ENCODE measurements around the gene CERT1. TPM values are rescaled to one million over a fixed set of nuclear protein-coding genes. Genes with fewer than 3 reads are reported as not detected.

The CERT1 gene
- total and polyA plus RNA-seq, 9 of the 15 experiments (the other 6 are each of a cell fraction or from before 2014, with no cell fraction given) = 3.4 to 24.7 (median 9.8) TPM

DNA sequence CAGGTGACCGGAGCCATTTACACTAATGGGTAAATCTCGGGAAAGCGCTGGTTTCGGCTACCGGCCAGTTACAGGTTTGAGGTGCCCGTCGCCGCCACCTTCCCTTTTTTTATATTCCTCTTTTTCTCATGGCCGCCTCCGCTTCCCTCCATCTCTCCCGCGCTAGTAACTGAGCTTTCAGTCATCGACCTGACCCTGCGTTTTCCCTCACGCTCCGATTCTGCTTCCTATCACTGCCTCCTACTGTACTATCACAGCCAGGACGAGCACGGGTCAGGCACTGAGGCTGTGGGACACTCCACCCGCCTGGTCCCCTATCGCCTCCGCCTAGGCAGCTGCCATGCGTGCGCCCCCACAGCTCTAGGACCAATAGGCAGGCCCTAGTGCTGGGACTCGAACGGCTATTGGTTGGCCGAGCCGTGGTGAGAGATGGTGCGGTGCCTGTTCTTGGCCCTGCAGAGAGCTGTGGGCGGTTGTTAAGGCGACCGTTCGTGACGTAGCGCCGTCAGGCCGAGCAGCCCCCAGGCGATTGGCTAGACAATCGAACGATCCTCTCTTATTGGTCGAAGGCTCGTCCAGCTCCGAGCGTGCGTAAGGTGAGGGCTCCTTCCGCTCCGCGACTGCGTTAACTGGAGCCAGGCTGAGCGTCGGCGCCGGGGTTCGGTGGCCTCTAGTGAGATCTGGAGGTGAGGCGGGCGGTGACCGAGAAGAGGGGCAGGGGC, 174.7 kb downstream of the CERT1 start, which contains the start of gene HMGCR:
Gene HMGCR (plus strand): TSS at position 606 of the 722 bp plus-strand sequence. CDS start 5,386 bp downstream, outside the sequence.
- FAIRE-seq = peak; percentile 100
- under 1% methylated on average over 49 of the region's 56 CpGs for WGBS (ENCODE audit: insufficient coverage, low coverage, missing lambda C conversion rate)
- no TSS peak for BruUV-seq (replicated peaks)
- TF ChIP-seq RBM17 (IDR thresholded peaks at IDR 0.05; ENCODE audit: borderline replicate concordance, low read depth, low read length) = no peak
- TF ChIP-seq PYGO2 (tag; IDR thresholded peaks at IDR 0.05) = no peak
- peak; percentile 71; the same call in 1 of the 2 replicates for TF ChIP-seq MTA3 (IDR thresholded peaks at IDR 0.05; ENCODE audit: borderline replicate concordance)
- peak; percentile 80 for TF ChIP-seq POLR2AphosphoS5 (IDR thresholded peaks at IDR 0.05; ENCODE audit: control insufficient read depth, insufficient read depth, low read depth, low read length)
- peak; percentile 66; the same call in 1 of the 2 replicates for TF ChIP-seq ETV5 (CRISPR knock-in tag; IDR thresholded peaks at IDR 0.05; ENCODE audit: low read depth)
- TF ChIP-seq, protein P1, sequence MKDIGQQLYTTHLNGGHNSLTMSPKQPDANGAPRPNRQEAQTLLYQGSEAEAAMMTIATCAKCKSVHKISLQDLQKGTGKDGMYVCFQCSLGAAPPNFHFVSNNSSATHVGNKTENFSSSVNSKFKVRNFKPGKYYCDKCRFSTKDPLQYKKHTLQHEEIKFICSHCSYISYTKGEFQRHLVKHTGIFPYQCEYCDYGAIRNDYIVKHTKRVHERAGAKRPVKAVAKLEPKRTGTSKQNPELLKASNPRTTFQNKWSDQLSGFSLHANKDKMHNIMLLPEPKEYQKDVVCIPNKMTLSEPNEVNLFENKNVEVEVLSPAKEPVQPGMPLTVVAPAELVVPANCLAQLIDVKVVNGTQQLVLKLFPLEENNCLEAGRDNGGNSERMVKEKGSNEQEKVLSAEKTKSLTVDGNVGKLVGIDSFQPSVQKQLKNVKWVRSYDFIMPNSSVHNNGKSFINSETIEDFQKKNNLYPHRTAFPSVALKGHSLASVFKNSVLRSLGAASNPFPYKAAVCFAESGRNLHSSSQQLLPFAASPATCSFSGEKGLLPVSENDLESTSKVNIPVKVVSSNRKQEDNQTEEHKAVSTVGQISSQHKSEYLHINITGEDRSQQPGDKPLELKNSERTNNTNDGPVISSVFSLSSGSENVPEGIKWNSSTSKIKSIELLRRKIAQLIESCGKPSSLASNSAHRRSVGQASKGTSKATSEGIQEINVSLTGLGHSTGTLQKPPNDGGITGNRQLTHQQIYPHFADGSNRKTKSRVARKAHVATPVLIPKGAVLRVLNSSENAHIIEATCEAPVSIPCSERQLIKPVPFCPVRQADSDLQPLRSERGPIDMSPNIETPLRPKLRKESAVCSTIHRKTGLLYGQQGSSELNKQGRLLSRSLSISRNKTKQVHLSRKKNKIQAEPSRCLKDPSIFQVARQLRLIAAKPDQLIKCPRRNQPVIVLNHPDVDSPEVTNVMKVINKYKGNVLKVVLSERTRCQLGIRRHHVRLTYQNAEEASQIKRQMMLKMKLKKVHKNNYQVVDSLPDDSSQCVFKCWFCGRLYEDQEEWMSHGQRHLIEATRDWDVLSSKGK (CRISPR knock-in tag; IDR thresholded peaks at IDR 0.05) = no peak
- peak; percentile 91 for TF ChIP-seq SREBF1 (IDR thresholded peaks at IDR 0.05; ENCODE audit: borderline replicate concordance, low read depth, low read length)
- peak; percentile 97 for TF ChIP-seq L3MBTL2 (IDR thresholded peaks at IDR 0.05)
- TF ChIP-seq MED1 (CRISPR knock-in tag; IDR thresholded peaks at IDR 0.05; ENCODE audit: borderline replicate concordance) = no peak
- peak; percentile 78 for TF ChIP-seq HMGN3 (IDR thresholded peaks at IDR 0.05; ENCODE audit: borderline replicate concordance, extremely low read depth, insufficient read length, low read depth, low read length)
- peak; percentile 55; the same call in 1 of the 2 replicates for TF ChIP-seq EP300 (IDR thresholded peaks at IDR 0.05; ENCODE audit: low read length)
- TF ChIP-seq, protein P2, sequence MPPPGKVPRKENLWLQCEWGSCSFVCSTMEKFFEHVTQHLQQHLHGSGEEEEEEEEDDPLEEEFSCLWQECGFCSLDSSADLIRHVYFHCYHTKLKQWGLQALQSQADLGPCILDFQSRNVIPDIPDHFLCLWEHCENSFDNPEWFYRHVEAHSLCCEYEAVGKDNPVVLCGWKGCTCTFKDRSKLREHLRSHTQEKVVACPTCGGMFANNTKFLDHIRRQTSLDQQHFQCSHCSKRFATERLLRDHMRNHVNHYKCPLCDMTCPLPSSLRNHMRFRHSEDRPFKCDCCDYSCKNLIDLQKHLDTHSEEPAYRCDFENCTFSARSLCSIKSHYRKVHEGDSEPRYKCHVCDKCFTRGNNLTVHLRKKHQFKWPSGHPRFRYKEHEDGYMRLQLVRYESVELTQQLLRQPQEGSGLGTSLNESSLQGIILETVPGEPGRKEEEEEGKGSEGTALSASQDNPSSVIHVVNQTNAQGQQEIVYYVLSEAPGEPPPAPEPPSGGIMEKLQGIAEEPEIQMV (tag; conservative IDR thresholded peaks at IDR 0.05; ENCODE audit: low read depth) = peak; percentile 51; the same call in 1 of the 2 replicates
- TF ChIP-seq BHLHE40 (IDR thresholded peaks at IDR 0.05; ENCODE audit: low read length) = peak; percentile 92

More for the DNA sequence above, 174.7 kb downstream of the CERT1 start, which contains the start of gene HMGCR:
- H3K36me3 ChIP-seq (ENCODE audit: control insufficient read depth, insufficient read depth, low read length) = peaks cover 34% of the 10 kb centered on the region
- H3K4me2 ChIP-seq (ENCODE audit: insufficient read depth, low read length) = peak within 1 kb of the TSS; percentile 97
- peak within 1 kb of the TSS; percentile 96 for H3K4me3 ChIP-seq
- H3K4me1 ChIP-seq (replicated peaks in 1 of 2; ENCODE audit: control insufficient read depth in 2 of 2, insufficient read depth in 2 of 2, low read length in 2 of 2) = peaks cover 13 to 14% of the 10 kb centered on the region in 2 experiments; a peak in 3 of 5 replicates
- no peaks in the 10 kb centered on the region for H3K9me3 ChIP-seq (replicated peaks; ENCODE audit: control insufficient read depth, insufficient read depth, low read depth, low read length)
- ChIA-PET POLR2A (interaction anchor here (0.6 to 1.7 kb wide), 12 partner anchors 15 to 1066 kb away, joined by 3 to 7 read pairs (median 3); no protein-coding TSS in a partner anchor), CTCF (ENCODE audit: low intra/inter-chr PET ratio) (no interaction called here)
- intact Hi-C loops (cut with micrococcal nuclease) = loop anchor here (2.0 kb wide), 1 partner anchor 100 kb away; the partner anchor contains the start of gene ANKRD31
- H4K20me1 ChIP-seq (replicated peaks; ENCODE audit: control insufficient read depth, insufficient read depth, low read length) = peaks cover 12% of the 10 kb centered on the region; the same call in 1 of the 2 replicates
- peak within 1 kb of the TSS; percentile 82 for H3K27ac ChIP-seq (ENCODE audit: extremely low read depth, low read depth, low read length)
- DNase-seq (ENCODE audit: extremely low read depth in 1 of 4, low spot score in 3 of 4) = peak; percentile 93 to 99 (median 94)
- peaks cover 47% of the 10 kb centered on the region for H3K79me2 ChIP-seq (ENCODE audit: control insufficient read depth, insufficient read depth, low read length)
- H2AFZ ChIP-seq (ENCODE audit: low read depth, low read length) = peak within 1 kb of the TSS; percentile 96
- H3K9me1 ChIP-seq (ENCODE audit: control insufficient read depth, insufficient read depth, low read length) = peaks cover 3% of the 10 kb centered on the region
- peak; percentile 98 for ATAC-seq
- peak within 1 kb of the TSS; percentile 81 to 99 for H3K9ac ChIP-seq (ENCODE audit: insufficient read depth in 1 of 2, low read depth in 2 of 2, low read length in 2 of 2)
- H3K27me3 ChIP-seq (ENCODE audit: control insufficient read depth in 2 of 2, insufficient read depth in 2 of 2, low read length in 2 of 2) = no peaks in the 10 kb centered on the region
- in situ Hi-C loops (cut with MboI) = no loop called here
